ENCODE data around the gene C1R. TPM values are rescaled to one million over a fixed set of nuclear protein-coding genes. Genes with fewer than 3 reads are reported as not detected.

Gene C1R
- total and polyA plus RNA-seq, 7 experiments from 2014 or later: 1.0 to 7.2 (median 2.9) TPM

DNA sequence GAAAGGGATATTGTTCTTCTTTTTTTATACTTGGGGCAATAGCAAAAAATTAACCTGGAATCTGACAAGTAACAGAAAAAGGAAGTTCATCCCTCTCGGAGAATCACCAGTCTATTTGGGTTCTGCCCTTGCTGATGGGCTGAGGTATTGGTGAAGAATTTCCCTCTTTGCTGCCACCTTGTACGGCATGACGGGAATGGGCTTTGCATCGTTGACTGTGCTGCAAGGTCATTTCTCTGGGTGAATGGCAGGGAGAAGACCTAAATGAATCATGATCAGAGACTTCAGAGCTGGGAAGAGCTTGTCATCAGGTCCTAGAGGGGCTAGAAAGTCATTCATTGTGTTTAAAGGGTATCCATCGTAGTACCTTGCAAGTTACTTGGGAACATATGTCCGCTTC lies 19.7 kb downstream of the C1R start:
- POLR2A ChIA-PET: no interaction called here
- CTCF ChIA-PET: no interaction called here

DNA sequence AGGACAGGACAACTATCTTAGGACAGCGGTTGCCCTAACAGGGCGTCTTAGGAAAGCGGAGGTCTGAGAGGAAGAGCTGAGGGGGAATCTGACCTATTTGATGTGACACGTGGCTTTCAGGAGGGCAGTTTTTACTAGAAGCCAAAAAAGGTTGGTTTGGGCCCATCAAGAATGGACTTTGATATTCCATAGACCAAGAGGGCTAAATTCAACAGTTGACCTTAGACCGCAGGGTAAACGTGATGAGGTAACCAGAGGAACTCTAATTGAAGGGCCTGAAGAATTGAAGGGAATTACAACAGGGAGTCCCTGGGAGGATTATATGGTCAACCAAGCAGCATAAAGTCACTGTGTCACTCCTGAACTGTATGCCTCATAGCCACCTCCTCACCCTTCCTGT lies 20.2 kb downstream of the C1R start:
- no peaks in the 10 kb centered on the region for H3K27me3 ChIP-seq (ENCODE audit: control insufficient read depth in 2 of 2, insufficient read depth in 2 of 2, low read length in 2 of 2)
- Mint-ChIP-seq H3K27ac (no peak overlapping the region), H3K4me1 (peaks cover 0 to 5% (median 0%) of the 10 kb centered on the region in 7 donors), H3K36me3 (no peaks in the 10 kb centered on the region), H3K27me3 (peaks cover 0 to 59% (median 10%) of the 10 kb centered on the region in 5 donors), H3K4me3 (no peak overlapping the region), H3K9me3 (no peaks in the 10 kb centered on the region)
- ATAC-seq (no peak), DNase-seq (no peak)
- no peaks in the 10 kb centered on the region for H3K4me1 ChIP-seq (ENCODE audit: control insufficient read depth in 2 of 2, insufficient read depth in 2 of 2, low read length in 2 of 2)
- no peaks in the 10 kb centered on the region for H3K36me3 ChIP-seq (ENCODE audit: control insufficient read depth in 2 of 3, insufficient read depth in 3 of 3, low read length in 3 of 3)
- ChIA-PET CTCF (no interaction called here), POLR2A (no interaction called here)
- H3K27ac ChIP-seq (ENCODE audit: low read depth, low read length): no peak overlapping the region
- intact Hi-C loops (cut with micrococcal nuclease): no loop called here
- no peak overlapping the region for H3K4me3 ChIP-seq (ENCODE audit: low read length)
- no peaks in the 10 kb centered on the region for H3K9me3 ChIP-seq (ENCODE audit: control insufficient read depth in 2 of 3, low read length in 3 of 3)

More for the DNA sequence above, 19.7 kb downstream of the C1R start:
- Histone ChIP-seq H3K27ac (ENCODE audit: low read depth, low read length) (no peak overlapping the region), H3K9me3 (ENCODE audit: control insufficient read depth in 2 of 3, low read length in 3 of 3) (no peaks in the 10 kb centered on the region), H3K4me3 (ENCODE audit: low read length) (no peak overlapping the region), H3K4me1 (ENCODE audit: control insufficient read depth in 2 of 2, insufficient read depth in 2 of 2, low read length in 2 of 2) (no peaks in the 10 kb centered on the region), H3K27me3 (ENCODE audit: control insufficient read depth in 2 of 2, insufficient read depth in 2 of 2, low read length in 2 of 2) (no peaks in the 10 kb centered on the region), H3K36me3 (ENCODE audit: control insufficient read depth in 2 of 3, insufficient read depth in 3 of 3, low read length in 3 of 3) (no peaks in the 10 kb centered on the region)
- H3K27ac Mint-ChIP-seq: peak overlapping the region in 1 of 9 donors; percentile 37
- H3K27me3 Mint-ChIP-seq: peaks cover 0 to 58% (median 5%) of the 10 kb centered on the region in 5 donors
- H3K4me3 Mint-ChIP-seq: no peak overlapping the region
- peaks cover 0 to 5% (median 0%) of the 10 kb centered on the region in 7 donors for H3K4me1 Mint-ChIP-seq
- no peaks in the 10 kb centered on the region for H3K36me3 Mint-ChIP-seq
- ATAC-seq (no peak), DNase-seq (no peak)
- intact Hi-C loops (cut with micrococcal nuclease): no loop called here
- H3K9me3 Mint-ChIP-seq: no peaks in the 10 kb centered on the region

DNA sequence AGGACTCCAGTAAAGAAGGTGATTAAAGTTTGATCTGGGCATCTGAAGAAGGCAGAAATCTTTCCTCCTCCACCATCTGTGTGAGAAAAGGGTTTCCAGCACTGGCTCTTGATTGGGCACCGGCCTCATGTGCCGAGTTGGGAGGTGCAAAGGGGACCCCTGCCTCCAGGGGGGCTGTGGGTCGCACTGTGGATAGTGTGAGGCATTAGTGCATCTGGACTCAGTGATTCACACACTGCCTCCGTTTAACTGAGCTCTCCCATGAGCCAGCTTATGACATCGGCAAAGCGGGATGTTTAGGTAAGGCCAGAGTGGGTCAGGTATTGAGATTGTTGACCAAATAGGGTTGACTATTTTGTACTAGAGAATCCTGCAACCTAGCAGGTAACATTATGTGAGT lies 22.9 kb downstream of the C1R start:
- H3K27ac ChIP-seq (ENCODE audit: low read depth, low read length): no peak overlapping the region
- DNase-seq: no peak
- Mint-ChIP-seq H3K27ac (no peak overlapping the region), H3K27me3 (peaks cover 0 to 44% (median 6%) of the 10 kb centered on the region in 5 donors), H3K9me3 (no peaks in the 10 kb centered on the region), H3K4me3 (no peak overlapping the region), H3K4me1 (no peaks in the 10 kb centered on the region), H3K36me3 (no peaks in the 10 kb centered on the region)
- ChIA-PET CTCF (interaction anchor here (1.0 kb wide), 2 partner anchors 73 to 75 kb away, joined by 3 read pairs; no protein-coding TSS in a partner anchor), POLR2A (no interaction called here)
- ATAC-seq: no peak
- H3K36me3 ChIP-seq (ENCODE audit: control insufficient read depth in 2 of 3, insufficient read depth in 3 of 3, low read length in 3 of 3): no peaks in the 10 kb centered on the region
- no peaks in the 10 kb centered on the region for H3K27me3 ChIP-seq (ENCODE audit: control insufficient read depth in 2 of 2, insufficient read depth in 2 of 2, low read length in 2 of 2)
- no peak overlapping the region for H3K4me3 ChIP-seq (ENCODE audit: low read length)
- H3K4me1 ChIP-seq (ENCODE audit: control insufficient read depth in 2 of 2, insufficient read depth in 2 of 2, low read length in 2 of 2): no peaks in the 10 kb centered on the region
- intact Hi-C loops (cut with micrococcal nuclease): no loop called here
- H3K9me3 ChIP-seq (ENCODE audit: control insufficient read depth in 2 of 3, low read length in 3 of 3): no peaks in the 10 kb centered on the region

DNA sequence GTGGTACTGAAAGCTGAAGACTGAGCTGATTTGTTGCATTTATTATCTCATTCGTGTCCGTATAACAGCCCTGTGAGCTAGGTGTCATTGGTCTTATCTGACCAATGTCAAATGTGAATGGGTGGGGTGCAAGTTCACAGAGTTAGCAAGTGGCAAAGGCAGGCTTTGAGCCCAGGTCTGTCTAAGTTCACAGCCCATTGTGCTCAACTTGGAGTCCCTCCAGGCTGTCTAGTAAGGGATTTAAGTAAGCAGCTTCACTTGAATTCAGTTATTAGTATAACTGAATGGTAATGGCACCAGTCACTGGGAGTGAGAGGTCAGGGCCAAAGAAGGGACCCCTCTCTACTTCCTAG lies 23.3 kb downstream of the C1R start:
- Mint-ChIP-seq H3K4me3 (no peak overlapping the region), H3K27me3 (peaks cover 0 to 40% (median 6%) of the 10 kb centered on the region in 5 donors), H3K36me3 (no peaks in the 10 kb centered on the region), H3K9me3 (no peaks in the 10 kb centered on the region), H3K4me1 (no peaks in the 10 kb centered on the region), H3K27ac (no peak overlapping the region)
- ChIA-PET POLR2A (no interaction called here), CTCF (interaction anchor here (1.0 kb wide), 2 partner anchors 73 to 76 kb away, joined by 3 read pairs; no protein-coding TSS in a partner anchor)
- H3K27ac ChIP-seq (ENCODE audit: low read depth, low read length): no peak overlapping the region
- no peaks in the 10 kb centered on the region for H3K27me3 ChIP-seq (ENCODE audit: control insufficient read depth in 2 of 2, insufficient read depth in 2 of 2, low read length in 2 of 2)
- DNase-seq (no peak), ATAC-seq (no peak)
- H3K36me3 ChIP-seq (ENCODE audit: control insufficient read depth in 2 of 3, insufficient read depth in 3 of 3, low read length in 3 of 3): no peaks in the 10 kb centered on the region
- no peak overlapping the region for H3K4me3 ChIP-seq (ENCODE audit: low read length)
- intact Hi-C loops (cut with micrococcal nuclease): no loop called here
- no peaks in the 10 kb centered on the region for H3K4me1 ChIP-seq (ENCODE audit: control insufficient read depth in 2 of 2, insufficient read depth in 2 of 2, low read length in 2 of 2)
- H3K9me3 ChIP-seq (ENCODE audit: control insufficient read depth in 2 of 3, low read length in 3 of 3): no peaks in the 10 kb centered on the region

DNA sequence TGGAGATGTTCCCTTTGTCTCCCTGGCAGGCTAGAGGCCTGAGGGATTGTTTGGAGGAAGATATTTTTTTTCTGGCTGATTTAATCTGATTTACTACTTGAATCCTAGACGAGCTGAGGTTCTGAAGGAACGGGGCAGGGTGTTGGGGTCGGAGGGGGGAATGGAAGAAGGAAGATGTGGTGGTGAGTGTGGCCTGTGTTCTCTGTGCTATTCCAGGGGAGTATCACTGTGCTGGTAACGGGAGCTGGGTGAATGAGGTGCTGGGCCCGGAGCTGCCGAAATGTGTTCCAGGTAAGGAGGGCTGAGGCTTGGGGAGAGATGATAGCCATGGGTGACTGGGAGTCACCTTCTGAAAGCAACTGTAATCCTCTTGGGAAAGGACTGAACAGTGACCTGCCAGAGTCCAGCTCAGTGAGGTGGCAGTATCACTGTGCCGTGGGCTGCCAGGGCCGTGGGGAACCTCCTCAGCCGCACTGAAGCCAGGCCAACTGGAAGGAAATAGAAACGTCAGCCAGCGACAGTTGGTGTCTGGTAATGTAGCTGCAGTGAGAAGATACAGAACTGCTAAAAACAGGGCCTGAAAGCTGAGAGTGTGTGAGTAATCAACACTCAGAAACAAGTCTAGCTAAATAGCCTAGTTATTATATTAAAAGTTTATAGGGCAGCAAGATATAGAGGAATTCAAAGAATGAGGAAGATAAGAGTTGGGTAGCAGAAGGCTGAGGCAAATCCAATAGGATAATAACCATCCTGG lies 23.8 kb downstream of the C1R start:
- POLR2A ChIA-PET: no interaction called here
- ATAC-seq (no peak), DNase-seq (no peak)
- CTCF ChIA-PET: interaction anchor here (1.0 kb wide), 2 partner anchors 74 to 76 kb away, joined by 3 read pairs; no protein-coding TSS in a partner anchor
- no peak overlapping the region for H3K4me3 ChIP-seq (ENCODE audit: low read length)
- no peaks in the 10 kb centered on the region for H3K36me3 Mint-ChIP-seq
- no peak overlapping the region for H3K4me3 Mint-ChIP-seq
- no peaks in the 10 kb centered on the region for H3K4me1 Mint-ChIP-seq
- no peaks in the 10 kb centered on the region for H3K4me1 ChIP-seq (ENCODE audit: control insufficient read depth in 2 of 2, insufficient read depth in 2 of 2, low read length in 2 of 2)
- H3K27me3 ChIP-seq (ENCODE audit: control insufficient read depth in 2 of 2, insufficient read depth in 2 of 2, low read length in 2 of 2): no peaks in the 10 kb centered on the region
- H3K27me3 Mint-ChIP-seq: peaks cover 0 to 36% (median 6%) of the 10 kb centered on the region in 5 donors
- intact Hi-C loops (cut with micrococcal nuclease): no loop called here
- H3K36me3 ChIP-seq (ENCODE audit: control insufficient read depth in 2 of 3, insufficient read depth in 3 of 3, low read length in 3 of 3): no peaks in the 10 kb centered on the region
- H3K9me3 ChIP-seq (ENCODE audit: control insufficient read depth in 2 of 3, low read length in 3 of 3): no peaks in the 10 kb centered on the region
- H3K9me3 Mint-ChIP-seq: no peaks in the 10 kb centered on the region
- no peak overlapping the region for H3K27ac ChIP-seq (ENCODE audit: low read depth, low read length)
- no peak overlapping the region for H3K27ac Mint-ChIP-seq

DNA sequence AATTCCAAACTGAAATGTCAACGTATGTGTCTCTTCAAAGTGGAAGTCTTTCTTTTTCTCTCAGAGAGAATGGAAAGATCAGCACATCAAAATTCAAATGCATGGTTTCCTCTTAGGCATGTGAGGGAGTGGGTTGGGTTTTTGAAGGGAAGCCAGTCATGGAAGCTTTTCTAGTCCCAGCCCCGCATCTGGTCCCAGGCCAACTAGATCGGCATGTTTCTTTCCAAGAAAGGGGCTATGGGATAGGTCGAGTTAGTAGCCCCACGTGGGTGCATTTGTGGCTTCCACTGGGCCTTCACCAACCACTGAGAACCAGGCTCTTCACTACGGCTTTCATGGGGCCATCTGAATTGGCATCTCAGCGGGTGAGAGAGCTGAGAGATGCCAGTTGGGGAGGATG lies 25.1 kb downstream of the C1R start:
- DNase-seq (no peak), ATAC-seq (no peak)
- no peak overlapping the region for H3K4me3 Mint-ChIP-seq
- POLR2A ChIA-PET: no interaction called here
- no peaks in the 10 kb centered on the region for H3K36me3 Mint-ChIP-seq
- H3K36me3 ChIP-seq (ENCODE audit: control insufficient read depth in 2 of 3, insufficient read depth in 3 of 3, low read length in 3 of 3): no peaks in the 10 kb centered on the region
- H3K27ac ChIP-seq (ENCODE audit: low read depth, low read length): no peak overlapping the region
- H3K9me3 ChIP-seq (ENCODE audit: control insufficient read depth in 2 of 3, low read length in 3 of 3): no peaks in the 10 kb centered on the region
- CTCF ChIA-PET: no interaction called here
- H3K4me1 ChIP-seq (ENCODE audit: control insufficient read depth in 2 of 2, insufficient read depth in 2 of 2, low read length in 2 of 2): no peaks in the 10 kb centered on the region
- no peak overlapping the region for H3K4me3 ChIP-seq (ENCODE audit: low read length)
- intact Hi-C loops (cut with micrococcal nuclease): no loop called here
- H3K9me3 Mint-ChIP-seq: no peaks in the 10 kb centered on the region
- no peaks in the 10 kb centered on the region for H3K27me3 ChIP-seq (ENCODE audit: control insufficient read depth in 2 of 2, insufficient read depth in 2 of 2, low read length in 2 of 2)
- H3K27me3 Mint-ChIP-seq: peaks cover 0 to 35% (median 6%) of the 10 kb centered on the region in 5 donors
- H3K27ac Mint-ChIP-seq: no peak overlapping the region
- no peaks in the 10 kb centered on the region for H3K4me1 Mint-ChIP-seq

DNA sequence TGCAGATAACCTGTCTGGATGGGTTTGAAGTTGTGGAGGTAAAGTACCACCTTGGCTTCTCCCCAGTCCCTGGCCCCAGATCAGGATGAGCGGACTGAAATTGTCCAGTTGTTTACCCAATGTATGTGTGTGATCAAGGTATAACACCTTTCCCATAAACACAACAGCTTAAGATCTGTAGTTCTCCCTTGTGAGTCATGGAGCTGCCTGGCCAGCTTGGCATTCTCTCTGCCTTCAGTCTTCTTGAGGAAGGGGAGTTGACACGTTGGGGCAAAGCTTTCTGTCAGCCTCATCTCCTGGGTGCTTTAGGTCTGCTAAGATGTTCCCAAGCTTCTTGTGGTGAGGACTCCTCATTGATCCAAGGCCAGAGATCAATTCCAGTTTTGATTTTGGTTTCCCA lies 25.6 kb downstream of the C1R start:
- Histone ChIP-seq H3K4me1 (ENCODE audit: control insufficient read depth in 2 of 2, insufficient read depth in 2 of 2, low read length in 2 of 2) (no peaks in the 10 kb centered on the region), H3K9me3 (ENCODE audit: control insufficient read depth in 2 of 3, low read length in 3 of 3) (no peaks in the 10 kb centered on the region), H3K27ac (ENCODE audit: low read depth, low read length) (no peak overlapping the region), H3K27me3 (ENCODE audit: control insufficient read depth in 2 of 2, insufficient read depth in 2 of 2, low read length in 2 of 2) (no peaks in the 10 kb centered on the region), H3K36me3 (ENCODE audit: control insufficient read depth in 2 of 3, insufficient read depth in 3 of 3, low read length in 3 of 3) (no peaks in the 10 kb centered on the region), H3K4me3 (ENCODE audit: low read length) (no peak overlapping the region)
- no peak overlapping the region for H3K27ac Mint-ChIP-seq
- CTCF ChIA-PET: interaction anchor here (0.5 kb wide), 1 partner anchor 417 kb away, joined by 5 read pairs; no protein-coding TSS in a partner anchor
- H3K36me3 Mint-ChIP-seq: no peaks in the 10 kb centered on the region
- POLR2A ChIA-PET: no interaction called here
- peaks cover 0 to 30% (median 6%) of the 10 kb centered on the region in 5 donors for H3K27me3 Mint-ChIP-seq
- ATAC-seq (no peak), DNase-seq (no peak)
- intact Hi-C loops (cut with micrococcal nuclease): no loop called here
- no peak overlapping the region for H3K4me3 Mint-ChIP-seq
- no peaks in the 10 kb centered on the region for H3K4me1 Mint-ChIP-seq
- H3K9me3 Mint-ChIP-seq: no peaks in the 10 kb centered on the region
